Measurements from ENCODE around the gene STIM1.

GRCh38 chr11:3913921-3914320 lies 58.5 kb downstream of the STIM1 start:
- TF ChIP-seq CTCF (IDR thresholded peaks at IDR 0.05) (no peak), POLR2AphosphoS5 (IDR thresholded peaks at IDR 0.05; ENCODE audit: low read depth, low read length) (no peak), SIN3A (IDR thresholded peaks at IDR 0.05; ENCODE audit: borderline replicate concordance, insufficient read depth, low read depth, low read length) (no peak), REST (IDR thresholded peaks at IDR 0.05; ENCODE audit: insufficient read depth in 1 of 2, low read depth in 2 of 2, low read length in 1 of 2) (no peak)

Measured in Panc1 (cell line).